HCT116 (cell line): ENCODE data around the gene ISL2. TPM values are rescaled to one million over a fixed set of nuclear protein-coding genes. Genes with fewer than 3 reads are reported as not detected.

ENCODE experiments used
- ATAC-seq: fragments of 200-7000 bp; cut with Tn5 transposase; 2 replicates; pipeline ENCODE4 v1.9.1; 2020; ENCODE audit warnings: mild to moderate bottlenecking, moderate library complexity
- BruUV-seq: library from RNA; stranded (reverse); fragments of 400-500 nt; replicated peaks from 2 replicates; lab custom pipeline; 2021; lab: Mats Ljungman, UMichigan
- CTCF ChIA-PET: fragments of 300-600 bp; sonication (Branson Sonifier 250); formaldehyde crosslinking; loops from one replicate; lab custom pipeline; 2021; ENCODE audit warnings: antibody characterized with exemption; lab: Charles Lee
- POLR2A ChIA-PET: fragments of 300-600, 350-600 bp; sonication (Branson Sonifier 250); formaldehyde crosslinking; loops from one replicate; lab custom pipeline; 2021; ENCODE audit warnings: antibody characterized with exemption; lab: Charles Lee
- RAD21 ChIA-PET, 2 experiments: fragments of 300-600 bp; sonication (Branson Sonifier 250); formaldehyde crosslinking; loops; one replicate each; lab custom pipeline; 2023; ENCODE audit warnings: low total read pairs in 2 of 2; ENCODE audit not compliant: uncharacterized antibody in 2 of 2, unreplicated experiment in 2 of 2, low non-redundant PET in 1 of 2; lab: Charles Lee
- DNase-seq: peaks from one replicate; pipeline ENCODE4 v3.0.0-alpha.2; 2010; ENCODE audit warnings: low read depth, low spot score
- H2AFZ ChIP-seq: fragments of 200-600 bp; shearing (Covaris generic), sonication (generic); 2 replicates; pipeline ENCODE4 v1.6.1; 2017; ENCODE audit warnings: low read depth, mixed run types, mixed read lengths, antibody characterized with exemption, low read length; ENCODE audit not compliant: poor library complexity, severe bottlenecking
- H3K27ac ChIP-seq: 2 replicates; pipeline ENCODE4 v1.5.1; 2012; ENCODE audit warnings: low read depth, low read length
- H3K27me3 ChIP-seq: fragments of 200-600 bp; sonication (generic); 2 replicates; pipeline ENCODE4 v1.6.1; 2016; ENCODE audit warnings: mixed run types, low read length, mixed read lengths; ENCODE audit not compliant: insufficient read depth
- H3K36me3 ChIP-seq, 2 experiments: fragments of 200-500 bp in 1 of 2; fragments of 200-600 bp in 1 of 2; sonication (Bioruptor generic) in 1 of 2; sonication (generic) in 1 of 2; 2 replicates each; pipeline versions ENCODE4 v1.5.1 to v1.6.1; 2014 to 2016; ENCODE audit warnings: low read length in 2 of 2, inconsistent platforms in 1 of 2, mixed read lengths in 1 of 2, mixed run types in 1 of 2; ENCODE audit not compliant: insufficient read depth in 2 of 2, control insufficient read depth in 1 of 2
- H3K4me1 ChIP-seq, 2 experiments: fragments of 200-600 bp in 1 of 2; sonication (generic) in 1 of 2; 2 replicates each; pipeline versions ENCODE4 v1.5.1 to v1.6.1; 2012 to 2017; ENCODE audit warnings: low read length in 2 of 2, inconsistent platforms in 1 of 2, mild to moderate bottlenecking in 1 of 2, mixed read lengths in 1 of 2, mixed run types in 1 of 2, moderate library complexity in 1 of 2; ENCODE audit not compliant: insufficient read depth in 2 of 2, control insufficient read depth in 1 of 2
- H3K4me2 ChIP-seq: fragments of 200-600 bp; sonication (generic); 2 replicates; pipeline ENCODE4 v1.6.1; 2017; ENCODE audit warnings: mixed run types, low read length, mixed read lengths
- H3K4me3 ChIP-seq, 2 experiments: fragments of 200-600 bp in 1 of 2; sonication (generic) in 1 of 2; replicated peaks in 1 of 2; 2 replicates each; pipeline ENCODE4 v1.5.1; 2011 to 2016; ENCODE audit warnings: low read length in 2 of 2, control low read depth in 1 of 2, low read depth in 1 of 2, mild to moderate bottlenecking in 1 of 2, mixed read lengths in 1 of 2, mixed run types in 1 of 2
- H3K79me2 ChIP-seq: fragments of 200-600 bp; sonication (generic); 2 replicates; pipeline ENCODE4 v1.6.1; 2017; ENCODE audit warnings: mild to moderate bottlenecking, mixed run types, low read length, moderate library complexity, mixed read lengths; ENCODE audit not compliant: insufficient read depth
- H3K9ac ChIP-seq: fragments of 200-600 bp; sonication (generic); 2 replicates; pipeline ENCODE4 v1.6.1; 2016; ENCODE audit warnings: low read length, mixed read lengths
- H3K9me2 ChIP-seq: fragments of 200-600 bp; sonication (generic), shearing (Covaris generic); 2 replicates; pipeline ENCODE4 v1.6.1; 2017; ENCODE audit warnings: mixed run types, mild to moderate bottlenecking, moderate library complexity; ENCODE audit not compliant: insufficient read depth
- H3K9me3 ChIP-seq, 2 experiments: fragments of 200-500 bp in 1 of 2; fragments of 200-600 bp in 1 of 2; sonication (Bioruptor generic) in 1 of 2; sonication (generic) in 1 of 2; 2 replicates each; pipeline ENCODE4 v1.6.1; 2014 to 2017; ENCODE audit warnings: low read length in 2 of 2, mixed read lengths in 2 of 2, inconsistent platforms in 1 of 2, low read depth in 1 of 2, mild to moderate bottlenecking in 1 of 2, mixed run types in 1 of 2, moderate library complexity in 1 of 2; ENCODE audit not compliant: control insufficient read depth in 1 of 2, insufficient read depth in 1 of 2
- H4K20me1 ChIP-seq: fragments of 200-600 bp; sonication (generic), shearing (Covaris generic); 2 replicates; pipeline ENCODE4 v1.6.1; 2017; ENCODE audit warnings: mixed run types, mild to moderate bottlenecking, moderate library complexity; ENCODE audit not compliant: insufficient read depth
- CEBPB ChIP-seq: IDR thresholded peaks from 2 replicates; pipeline ENCODE4 v1.6.1; 2012; ENCODE audit warnings: low read depth
- EGR1 ChIP-seq: IDR thresholded peaks from 2 replicates; pipeline ENCODE4 v1.6.1; 2012; ENCODE audit warnings: low read depth
- EZH2 ChIP-seq: fragments of 200-600 bp; sonication (generic); IDR thresholded peaks from 2 replicates; pipeline ENCODE4 v1.6.1; 2017; ENCODE audit warnings: antibody characterized with exemption, mixed run types
- EZH2phosphoT487 ChIP-seq: fragments of 200-600 bp; IDR thresholded peaks from 2 replicates; pipeline ENCODE4 v1.6.1; 2018; ENCODE audit warnings: antibody characterized with exemption, borderline replicate concordance
- FOSL1 ChIP-seq: IDR thresholded peaks from 2 replicates; pipeline ENCODE4 v1.6.1; 2012; ENCODE audit warnings: low read depth
- JUND ChIP-seq: IDR thresholded peaks from 2 replicates; pipeline ENCODE4 v1.6.1; 2012
- POLR2A ChIP-seq: IDR thresholded peaks from 2 replicates; pipeline ENCODE4 v1.7.0; 2011; ENCODE audit warnings: borderline replicate concordance; ENCODE audit not compliant: insufficient read depth, insufficient read length; ENCODE audit errors: extremely low read depth
- POLR2AphosphoS5 ChIP-seq: IDR thresholded peaks from 2 replicates; pipeline ENCODE4 v1.6.1; 2011; ENCODE audit warnings: mild to moderate bottlenecking, low read depth, low read length, moderate library complexity
- SIN3A ChIP-seq: IDR thresholded peaks from 2 replicates; pipeline ENCODE4 v1.6.1; 2012; ENCODE audit warnings: low read depth
- SP1 ChIP-seq: IDR thresholded peaks from 2 replicates; pipeline ENCODE4 v1.6.1; 2012; ENCODE audit warnings: low read depth
- TCF7L2 ChIP-seq: IDR thresholded peaks from 2 replicates; pipeline ENCODE4 v1.7.0; 2011; ENCODE audit warnings: borderline replicate concordance, inconsistent platforms; ENCODE audit not compliant: insufficient read depth, insufficient read length; ENCODE audit errors: extremely low read depth
- YY1 ChIP-seq: IDR thresholded peaks from 2 replicates; pipeline ENCODE4 v1.6.1; 2011; ENCODE audit warnings: low read length, low read depth, moderate library complexity, mild to moderate bottlenecking; ENCODE audit not compliant: insufficient replicate concordance; ENCODE audit errors: extremely low read depth
- ZFX ChIP-seq: fragments of 450-650 bp; IDR thresholded peaks from 2 replicates; pipeline ENCODE4 v1.6.1; 2017
- ZNF274 ChIP-seq: fragments of 200-500 bp; sonication (Bioruptor generic); IDR thresholded peaks from 2 replicates; pipeline ENCODE4 v1.6.1; 2014; ENCODE audit warnings: mild to moderate bottlenecking, low read depth, low read length, inconsistent platforms
- intact Hi-C: fragments of 100-400 bp; cut with micrococcal nuclease; formaldehyde crosslinking; loops from 2 replicates; pipeline ENCODE4 v1.10.0; 2022
- total RNA-seq: library from RNA; stranded (reverse); gene quantifications from one replicate; pipeline ENCODE4 v1.2.1, GENCODE V29; 2021; ENCODE audit not compliant: unreplicated experiment
- TF ChIP-seq, protein P1 (sequence below), 3 experiments: fragments of 200-600 bp in 1 of 3; sonication (generic) in 1 of 3; IDR thresholded peaks in 2 of 3; conservative IDR thresholded peaks in 1 of 3; 2 replicates each; pipeline ENCODE4 v1.5.1; 2012 to 2017; ENCODE audit warnings: low read depth in 2 of 3, low read length in 2 of 3, antibody characterized with exemption in 1 of 3, borderline replicate concordance in 1 of 3, control low read depth in 1 of 3, mild to moderate bottlenecking in 1 of 3, mixed read lengths in 1 of 3, mixed run types in 1 of 3, moderate library complexity in 1 of 3; ENCODE audit not compliant: insufficient read depth in 1 of 3
- TF ChIP-seq, protein P2 (sequence below): IDR thresholded peaks from 2 replicates; pipeline ENCODE4 v1.6.1; 2011; ENCODE audit warnings: mild to moderate bottlenecking, low read length, moderate library complexity; ENCODE audit not compliant: insufficient replicate concordance; ENCODE audit errors: extremely low read depth
- TF ChIP-seq, protein P3 (sequence below): IDR thresholded peaks from 2 replicates; pipeline ENCODE4 v1.6.1; 2012; ENCODE audit warnings: low read depth
- TF ChIP-seq, protein P4 (sequence below): IDR thresholded peaks from 2 replicates; pipeline ENCODE4 v1.6.1; 2012

Gene ISL2
- total RNA-seq, 1 experiment from 2014 or later = 11.6 TPM

DNA sequence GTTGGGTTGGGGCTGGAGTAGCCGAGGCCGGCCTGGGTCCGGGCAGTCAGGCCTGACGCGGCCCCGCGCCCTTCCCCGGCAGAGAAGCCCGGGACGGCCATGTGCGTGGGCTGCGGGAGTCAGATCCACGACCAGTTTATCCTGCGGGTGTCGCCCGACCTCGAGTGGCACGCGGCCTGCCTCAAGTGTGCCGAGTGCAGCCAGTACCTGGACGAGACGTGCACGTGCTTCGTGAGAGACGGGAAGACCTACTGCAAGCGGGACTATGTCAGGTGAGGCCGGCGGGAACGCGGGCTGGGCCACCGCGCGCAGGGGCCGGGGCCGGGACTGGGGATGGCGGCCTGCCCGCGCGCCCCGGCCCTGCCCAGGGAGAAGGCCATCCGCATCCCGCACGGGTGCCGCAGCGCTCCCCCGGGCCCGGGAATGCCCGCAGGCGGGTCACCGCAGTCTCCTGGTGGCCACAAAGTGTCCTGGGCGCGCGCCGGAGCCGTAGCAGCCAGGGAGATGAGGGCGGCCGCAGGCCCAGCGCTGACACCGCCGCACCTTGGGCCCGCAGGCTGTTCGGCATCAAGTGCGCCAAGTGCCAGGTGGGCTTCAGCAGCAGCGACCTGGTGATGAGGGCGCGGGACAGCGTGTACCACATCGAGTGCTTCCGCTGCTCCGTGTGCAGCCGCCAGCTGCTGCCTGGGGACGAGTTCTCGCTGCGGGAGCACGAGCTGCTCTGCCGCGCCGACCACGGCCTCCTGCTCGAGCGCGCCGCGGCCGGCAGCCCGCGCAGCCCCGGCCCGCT is 1.3 kb downstream of the ISL2 start:
- intact Hi-C loops = loop anchor here (10.0 kb wide), 1 partner anchor 507 kb away; no protein-coding TSS in a partner anchor
- peaks cover 0 to 4% of the 10 kb centered on the region in 2 experiments; a peak in 2 of 4 replicates for H3K36me3 ChIP-seq
- RAD21 ChIA-PET = no interaction called here
- peaks cover 10 to 25% of the 10 kb centered on the region in 2 experiments; a peak in 3 of 4 replicates for H3K4me1 ChIP-seq
- peak overlapping the region; percentile 66 to 77 for H3K4me3 ChIP-seq
- H3K9me3 ChIP-seq = no peaks in the 10 kb centered on the region
- no peaks in the 10 kb centered on the region for H3K9me2 ChIP-seq
- CTCF ChIA-PET = no interaction called here
- no peaks in the 10 kb centered on the region for H3K27me3 ChIP-seq
- TF ChIP-seq JUND (no peak), SIN3A (no peak), CEBPB (no peak), FOSL1 (no peak), POLR2AphosphoS5 (no peak), EGR1 (no peak), EZH2 (no peak), ZNF274 (no peak), TCF7L2 (no peak), ZFX (no peak), POLR2A (no peak), SP1 (no peak), YY1 (no peak), EZH2phosphoT487 (no peak)
- TF ChIP-seq, protein P1, sequence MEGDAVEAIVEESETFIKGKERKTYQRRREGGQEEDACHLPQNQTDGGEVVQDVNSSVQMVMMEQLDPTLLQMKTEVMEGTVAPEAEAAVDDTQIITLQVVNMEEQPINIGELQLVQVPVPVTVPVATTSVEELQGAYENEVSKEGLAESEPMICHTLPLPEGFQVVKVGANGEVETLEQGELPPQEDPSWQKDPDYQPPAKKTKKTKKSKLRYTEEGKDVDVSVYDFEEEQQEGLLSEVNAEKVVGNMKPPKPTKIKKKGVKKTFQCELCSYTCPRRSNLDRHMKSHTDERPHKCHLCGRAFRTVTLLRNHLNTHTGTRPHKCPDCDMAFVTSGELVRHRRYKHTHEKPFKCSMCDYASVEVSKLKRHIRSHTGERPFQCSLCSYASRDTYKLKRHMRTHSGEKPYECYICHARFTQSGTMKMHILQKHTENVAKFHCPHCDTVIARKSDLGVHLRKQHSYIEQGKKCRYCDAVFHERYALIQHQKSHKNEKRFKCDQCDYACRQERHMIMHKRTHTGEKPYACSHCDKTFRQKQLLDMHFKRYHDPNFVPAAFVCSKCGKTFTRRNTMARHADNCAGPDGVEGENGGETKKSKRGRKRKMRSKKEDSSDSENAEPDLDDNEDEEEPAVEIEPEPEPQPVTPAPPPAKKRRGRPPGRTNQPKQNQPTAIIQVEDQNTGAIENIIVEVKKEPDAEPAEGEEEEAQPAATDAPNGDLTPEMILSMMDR (IDR thresholded peaks at IDR 0.05 in 2 of 3, conservative IDR thresholded peaks at IDR 0.05 in 1 of 3; ENCODE audit: borderline replicate concordance in 1 of 3, insufficient read depth in 1 of 3, low read depth in 2 of 3, low read length in 2 of 3) = no peak
- TF ChIP-seq, protein P2, sequence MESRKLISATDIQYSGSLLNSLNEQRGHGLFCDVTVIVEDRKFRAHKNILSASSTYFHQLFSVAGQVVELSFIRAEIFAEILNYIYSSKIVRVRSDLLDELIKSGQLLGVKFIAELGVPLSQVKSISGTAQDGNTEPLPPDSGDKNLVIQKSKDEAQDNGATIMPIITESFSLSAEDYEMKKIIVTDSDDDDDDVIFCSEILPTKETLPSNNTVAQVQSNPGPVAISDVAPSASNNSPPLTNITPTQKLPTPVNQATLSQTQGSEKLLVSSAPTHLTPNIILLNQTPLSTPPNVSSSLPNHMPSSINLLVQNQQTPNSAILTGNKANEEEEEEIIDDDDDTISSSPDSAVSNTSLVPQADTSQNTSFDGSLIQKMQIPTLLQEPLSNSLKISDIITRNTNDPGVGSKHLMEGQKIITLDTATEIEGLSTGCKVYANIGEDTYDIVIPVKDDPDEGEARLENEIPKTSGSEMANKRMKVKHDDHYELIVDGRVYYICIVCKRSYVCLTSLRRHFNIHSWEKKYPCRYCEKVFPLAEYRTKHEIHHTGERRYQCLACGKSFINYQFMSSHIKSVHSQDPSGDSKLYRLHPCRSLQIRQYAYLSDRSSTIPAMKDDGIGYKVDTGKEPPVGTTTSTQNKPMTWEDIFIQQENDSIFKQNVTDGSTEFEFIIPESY = no peak
- TF ChIP-seq, protein P3, sequence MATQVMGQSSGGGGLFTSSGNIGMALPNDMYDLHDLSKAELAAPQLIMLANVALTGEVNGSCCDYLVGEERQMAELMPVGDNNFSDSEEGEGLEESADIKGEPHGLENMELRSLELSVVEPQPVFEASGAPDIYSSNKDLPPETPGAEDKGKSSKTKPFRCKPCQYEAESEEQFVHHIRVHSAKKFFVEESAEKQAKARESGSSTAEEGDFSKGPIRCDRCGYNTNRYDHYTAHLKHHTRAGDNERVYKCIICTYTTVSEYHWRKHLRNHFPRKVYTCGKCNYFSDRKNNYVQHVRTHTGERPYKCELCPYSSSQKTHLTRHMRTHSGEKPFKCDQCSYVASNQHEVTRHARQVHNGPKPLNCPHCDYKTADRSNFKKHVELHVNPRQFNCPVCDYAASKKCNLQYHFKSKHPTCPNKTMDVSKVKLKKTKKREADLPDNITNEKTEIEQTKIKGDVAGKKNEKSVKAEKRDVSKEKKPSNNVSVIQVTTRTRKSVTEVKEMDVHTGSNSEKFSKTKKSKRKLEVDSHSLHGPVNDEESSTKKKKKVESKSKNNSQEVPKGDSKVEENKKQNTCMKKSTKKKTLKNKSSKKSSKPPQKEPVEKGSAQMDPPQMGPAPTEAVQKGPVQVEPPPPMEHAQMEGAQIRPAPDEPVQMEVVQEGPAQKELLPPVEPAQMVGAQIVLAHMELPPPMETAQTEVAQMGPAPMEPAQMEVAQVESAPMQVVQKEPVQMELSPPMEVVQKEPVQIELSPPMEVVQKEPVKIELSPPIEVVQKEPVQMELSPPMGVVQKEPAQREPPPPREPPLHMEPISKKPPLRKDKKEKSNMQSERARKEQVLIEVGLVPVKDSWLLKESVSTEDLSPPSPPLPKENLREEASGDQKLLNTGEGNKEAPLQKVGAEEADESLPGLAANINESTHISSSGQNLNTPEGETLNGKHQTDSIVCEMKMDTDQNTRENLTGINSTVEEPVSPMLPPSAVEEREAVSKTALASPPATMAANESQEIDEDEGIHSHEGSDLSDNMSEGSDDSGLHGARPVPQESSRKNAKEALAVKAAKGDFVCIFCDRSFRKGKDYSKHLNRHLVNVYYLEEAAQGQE = no peak
- TF ChIP-seq, protein P4, sequence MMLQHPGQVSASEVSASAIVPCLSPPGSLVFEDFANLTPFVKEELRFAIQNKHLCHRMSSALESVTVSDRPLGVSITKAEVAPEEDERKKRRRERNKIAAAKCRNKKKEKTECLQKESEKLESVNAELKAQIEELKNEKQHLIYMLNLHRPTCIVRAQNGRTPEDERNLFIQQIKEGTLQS = no peak
- POLR2A ChIA-PET = no interaction called here
- H3K79me2 ChIP-seq = peaks cover 11% of the 10 kb centered on the region
- no peaks in the 10 kb centered on the region for H4K20me1 ChIP-seq
- peak overlapping the region; percentile 88 for H3K4me2 ChIP-seq
- H3K9ac ChIP-seq = 0 out of 2 replicates have a peak overlapping the region, but pooled peaks have one; percentile 63
- no peak overlapping the region for H2AFZ ChIP-seq
- H3K27ac ChIP-seq = peak overlapping the region; percentile 24; the same call in 1 of the 2 replicates
- no peak for DNase-seq
- BruUV-seq = no TSS peak
- ATAC-seq = no peak
